ENCODE data around the gene SLC26A2. TPM values are rescaled to one million over a fixed set of nuclear protein-coding genes. Genes with fewer than 3 reads are reported as not detected.

The SLC26A2 gene
- total RNA-seq, 1 experiment from 2014 or later: 10.8 TPM

- no peak overlapping the region for H3K9ac ChIP-seq (ENCODE audit: low read length)
- no peaks in the 10 kb centered on the region for H3K9me2 ChIP-seq (replicated peaks; ENCODE audit: low read length)
- H3K4me2 ChIP-seq (ENCODE audit: low read length): no peak overlapping the region
- peaks cover 54% of the 10 kb centered on the region for H3K79me2 ChIP-seq (ENCODE audit: low read length)
- H3K4me1 ChIP-seq (ENCODE audit: insufficient read depth, low read length): no peaks in the 10 kb centered on the region
- no peak for DNase-seq
- no peaks in the 10 kb centered on the region for H3K9me3 ChIP-seq (ENCODE audit: low read length)
- POLR2A ChIA-PET (ENCODE audit: unreplicated experiment): no interaction called here
- CTCF ChIA-PET: interaction anchor here (0.5 kb wide), 1 partner anchor 298 kb away, joined by 3 read pairs; no protein-coding TSS in a partner anchor
- TF ChIP-seq EZH2 (IDR thresholded peaks at IDR 0.05; ENCODE audit: low read length, unreplicated experiment) (no peak), EZH2phosphoT487 (IDR thresholded peaks at IDR 0.05; ENCODE audit: borderline replicate concordance, low read length) (no peak), CTCF (conservative IDR thresholded peaks at IDR 0.05; ENCODE audit: low read depth, low read length) (no peak)
- no peaks in the 10 kb centered on the region for H3K27me3 ChIP-seq (ENCODE audit: low read length)
- H4K20me1 ChIP-seq (ENCODE audit: low read length): no peaks in the 10 kb centered on the region
- no peak overlapping the region for H2AFZ ChIP-seq (ENCODE audit: low read length)
- H3F3A ChIP-seq (ENCODE audit: low read length, unreplicated experiment): no peaks in the 10 kb centered on the region
- no peak overlapping the region for H3K27ac ChIP-seq (ENCODE audit: low read length)
- intact Hi-C loops (cut with micrococcal nuclease): loop anchor here (10.0 kb wide), 1 partner anchor 275 kb away; the partner anchor contains the start of gene PPARGC1B
- BruUV-seq (replicated peaks): no TSS peak
- H3K4me3 ChIP-seq (ENCODE audit: low read length): no peak overlapping the region
- H3K36me3 ChIP-seq (ENCODE audit: low read depth, low read length): peaks cover 92% of the 10 kb centered on the region
- ATAC-seq: no peak
Observed at GRCh38 chr5:150009671-150010387, 49.3 kb downstream of the SLC26A2 start.

- Histone ChIP-seq H3K9me3 (ENCODE audit: low read length) (no peaks in the 10 kb centered on the region), H3K27ac (ENCODE audit: low read length) (no peak overlapping the region), H3K4me3 (ENCODE audit: low read length) (no peak overlapping the region), H3K36me3 (ENCODE audit: low read depth, low read length) (peaks cover 83% of the 10 kb centered on the region), H3K27me3 (ENCODE audit: low read length) (no peaks in the 10 kb centered on the region), H3K4me2 (ENCODE audit: low read length) (no peak overlapping the region), H3K79me2 (ENCODE audit: low read length) (peaks cover 41% of the 10 kb centered on the region), H3F3A (ENCODE audit: low read length, unreplicated experiment) (peaks cover 12% of the 10 kb centered on the region), H3K9ac (ENCODE audit: low read length) (no peak overlapping the region), H4K20me1 (ENCODE audit: low read length) (peaks cover 13% of the 10 kb centered on the region), H2AFZ (ENCODE audit: low read length) (no peak overlapping the region), H3K9me2 (replicated peaks; ENCODE audit: low read length) (no peaks in the 10 kb centered on the region), H3K4me1 (ENCODE audit: insufficient read depth, low read length) (peaks cover 23% of the 10 kb centered on the region)
- DNase-seq (no peak), ATAC-seq (no peak)
- BruUV-seq (replicated peaks): no TSS peak
- intact Hi-C loops (cut with micrococcal nuclease): no loop called here
- no peak for TF ChIP-seq CTCF (conservative IDR thresholded peaks at IDR 0.05; ENCODE audit: low read depth, low read length)
- TF ChIP-seq EZH2 (IDR thresholded peaks at IDR 0.05; ENCODE audit: low read length, unreplicated experiment): no peak
- no peak for TF ChIP-seq EZH2phosphoT487 (IDR thresholded peaks at IDR 0.05; ENCODE audit: borderline replicate concordance, low read length)
- ChIA-PET POLR2A (ENCODE audit: unreplicated experiment) (no interaction called here), CTCF (no interaction called here)
Observed at GRCh38 chr5:150013931-150014330, 53.4 kb downstream of the SLC26A2 start.

- POLR2A ChIA-PET (ENCODE audit: unreplicated experiment): no interaction called here
- BruUV-seq (replicated peaks): no TSS peak
Observed at GRCh38 chr5:150014456-150014855, 53.9 kb downstream of the SLC26A2 start.

More at GRCh38 chr5:150014456-150014855, 53.9 kb downstream of the SLC26A2 start:
- H3K9ac ChIP-seq (ENCODE audit: low read length): no peak overlapping the region
- no peak for DNase-seq
- H4K20me1 ChIP-seq (ENCODE audit: low read length): peaks cover 13% of the 10 kb centered on the region
- no peak overlapping the region for H3K4me2 ChIP-seq (ENCODE audit: low read length)
- H2AFZ ChIP-seq (ENCODE audit: low read length): no peak overlapping the region
- H3F3A ChIP-seq (ENCODE audit: low read length, unreplicated experiment): peaks cover 12% of the 10 kb centered on the region
- H3K79me2 ChIP-seq (ENCODE audit: low read length): peaks cover 42% of the 10 kb centered on the region
- H3K4me1 ChIP-seq (ENCODE audit: insufficient read depth, low read length): peaks cover 23% of the 10 kb centered on the region
- no peak for ATAC-seq
- no peaks in the 10 kb centered on the region for H3K9me3 ChIP-seq (ENCODE audit: low read length)
- H3K27me3 ChIP-seq (ENCODE audit: low read length): no peaks in the 10 kb centered on the region
- H3K4me3 ChIP-seq (ENCODE audit: low read length): no peak overlapping the region
- H3K9me2 ChIP-seq (replicated peaks; ENCODE audit: low read length): no peaks in the 10 kb centered on the region
- CTCF ChIA-PET: no interaction called here
- no peak for TF ChIP-seq EZH2 (IDR thresholded peaks at IDR 0.05; ENCODE audit: low read length, unreplicated experiment)
- no peak for TF ChIP-seq EZH2phosphoT487 (IDR thresholded peaks at IDR 0.05; ENCODE audit: borderline replicate concordance, low read length)
- no peak for TF ChIP-seq CTCF (conservative IDR thresholded peaks at IDR 0.05; ENCODE audit: low read depth, low read length)
- peaks cover 83% of the 10 kb centered on the region for H3K36me3 ChIP-seq (ENCODE audit: low read depth, low read length)
- intact Hi-C loops (cut with micrococcal nuclease): no loop called here
- H3K27ac ChIP-seq (ENCODE audit: low read length): no peak overlapping the region

All from PC-3 (cell line).